Fibroblast of skin of right biceps (primary cell): Measurements from ENCODE around the gene POLE.
A peak's percentile ranks its signal among the peaks of the same experiment; 100 is the strongest.
"Not testable (repeated sequence)": the region's sequence is repeated elsewhere in the genome, so short reads cannot be mapped to it uniquely, and the experiment has no call there.

ENCODE experiments used
- DNase-seq: peaks from one replicate; pipeline ENCODE4 v3.0.0-alpha.2; 2013

Gene POLE

GRCh38 chr12:132718644-132719043 lies 31.5 kb upstream of the POLE start:
- no peak for DNase-seq

- DNase-seq = no peak
Measured at GRCh38 chr12:132717531-132718387, 30.6 kb upstream of the POLE start.

GRCh38 chr12:132717011-132717410 lies 29.9 kb upstream of the POLE start:
- no peak for DNase-seq

GRCh38 chr12:132716356-132716755 lies 29.2 kb upstream of the POLE start:
- DNase-seq = no peak

GRCh38 chr12:132715874-132716273 lies 28.7 kb upstream of the POLE start:
- no peak for DNase-seq

- no peak for DNase-seq
Measured at GRCh38 chr12:132713123-132713522, 26.0 kb upstream of the POLE start.

GRCh38 chr12:132711080-132711843 lies 24.1 kb upstream of the POLE start:
- DNase-seq = no peak

GRCh38 chr12:132710405-132711079 lies 23.4 kb upstream of the POLE start, which contains the start of gene PGAM5:
PGAM5 (plus strand) TSS chr12:132710842; CDS start chr12:132710877, 35 bp downstream.
- DNase-seq = peak; percentile 80

GRCh38 chr12:132710043-132710404 lies 22.9 kb upstream of the POLE start:
- DNase-seq = no peak

GRCh38 chr12:132708150-132708549 lies 21.0 kb upstream of the POLE start:
- no peak for DNase-seq

GRCh38 chr12:132707241-132707640 lies 20.1 kb upstream of the POLE start:
- DNase-seq = no peak

GRCh38 chr12:132703641-132704040 lies 16.5 kb upstream of the POLE start:
- DNase-seq = no peak

- no peak for DNase-seq
Measured at GRCh38 chr12:132702640-132703039, 15.5 kb upstream of the POLE start.

GRCh38 chr12:132700212-132700822 lies 13.2 kb upstream of the POLE start:
- peak; percentile 51 for DNase-seq

GRCh38 chr12:132698341-132698740 lies 11.2 kb upstream of the POLE start:
- DNase-seq = no peak

GRCh38 chr12:132695431-132695830 lies 8.3 kb upstream of the POLE start:
- no peak for DNase-seq

- DNase-seq = not testable (repeated sequence)
Measured at GRCh38 chr12:132694888-132695287, 7.7 kb upstream of the POLE start.

GRCh38 chr12:132692030-132692429 lies 4.9 kb upstream of the POLE start:
- DNase-seq = not testable (repeated sequence)

- DNase-seq = no peak
Measured at GRCh38 chr12:132690112-132690511, 3.0 kb upstream of the POLE start.

- no peak for DNase-seq
Measured at GRCh38 chr12:132689227-132689626, 2.1 kb upstream of the POLE start.

GRCh38 chr12:132686825-132687210 lies 324 bp downstream of the POLE start:
- no peak for DNase-seq

GRCh38 chr12:132685400-132685799 lies 1.7 kb downstream of the POLE start:
- DNase-seq = no peak

GRCh38 chr12:132677492-132677891 lies 9.7 kb downstream of the POLE start:
- DNase-seq = no peak
